ENCODE results near the gene FCRLB. TPM values are rescaled to one million over a fixed set of nuclear protein-coding genes. Genes with fewer than 3 reads are reported as not detected.

Gene FCRLB
- total RNA-seq, 1 donor from 2014 or later = not detected

DNA sequence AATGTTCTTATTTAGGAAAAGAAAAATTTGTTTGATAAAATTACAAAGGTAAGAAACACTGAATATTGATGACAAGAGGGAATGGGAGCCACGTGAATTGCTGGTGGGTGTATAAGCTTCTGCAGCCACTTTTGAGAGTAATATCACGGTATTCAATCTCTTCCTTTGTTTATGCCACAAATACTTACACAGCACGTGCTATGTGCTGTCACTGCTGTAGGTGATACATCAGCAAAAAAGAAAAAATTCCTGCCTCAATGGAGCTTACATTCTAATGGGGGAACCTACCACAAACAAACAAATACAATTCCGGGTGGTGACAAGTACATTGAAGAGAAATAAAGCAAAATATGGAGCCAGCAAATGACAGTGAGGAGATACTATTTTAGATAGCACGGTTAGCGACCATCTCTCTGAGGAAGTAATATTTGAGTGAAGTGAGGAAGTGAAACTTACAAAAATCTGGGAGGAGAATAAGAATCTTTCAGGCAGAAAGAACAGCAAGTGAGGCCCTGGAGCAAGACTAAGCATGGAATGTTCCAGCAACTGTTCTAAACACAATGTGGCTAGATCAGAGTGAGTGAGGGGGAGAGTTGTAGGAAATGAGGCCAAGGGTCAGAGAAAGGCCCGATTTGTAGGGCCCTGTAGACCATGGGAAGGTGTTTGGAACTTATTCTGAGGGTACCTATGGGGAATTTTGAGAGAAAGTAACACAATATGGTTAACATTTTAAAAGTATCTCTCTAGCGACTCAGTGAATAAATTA, 2.6 kb upstream of the FCRLB start:
- DNase-seq (ENCODE audit: low spot score in 2 of 2) = no peak
- no peaks in the 10 kb centered on the region for H3K9me3 ChIP-seq
- no peaks in the 10 kb centered on the region for H3K36me3 ChIP-seq
- no peaks in the 10 kb centered on the region for H3K4me1 ChIP-seq
- H3K27ac ChIP-seq = no peak overlapping the region
- no peak overlapping the region for H3K4me3 ChIP-seq
- no peaks in the 10 kb centered on the region for H3K27me3 ChIP-seq
- TF ChIP-seq CTCF (IDR thresholded peaks at IDR 0.05) = no peak
- intact Hi-C loops (cut with DNase I) = no loop called here

- H3K4me3 ChIP-seq = no peak overlapping the region
- no peak for DNase-seq (ENCODE audit: low spot score in 2 of 2)
- H3K36me3 ChIP-seq = no peaks in the 10 kb centered on the region
- no peak for TF ChIP-seq CTCF (IDR thresholded peaks at IDR 0.05)
- H3K4me1 ChIP-seq = no peaks in the 10 kb centered on the region
- H3K27me3 ChIP-seq = no peaks in the 10 kb centered on the region
- no peaks in the 10 kb centered on the region for H3K9me3 ChIP-seq
- intact Hi-C loops (cut with DNase I) = no loop called here
- H3K27ac ChIP-seq = no peak overlapping the region
Observed at GRCh38 chr1:161719325-161719611, 2.1 kb upstream of the FCRLB start.

GRCh38 chr1:161720422-161720821, 922 bp upstream of the FCRLB start:
- H3K27ac ChIP-seq = no peak overlapping the region
- no peak overlapping the region for H3K4me3 ChIP-seq
- no peak for DNase-seq (ENCODE audit: low spot score in 2 of 2)
- no peaks in the 10 kb centered on the region for H3K27me3 ChIP-seq
- peaks cover 0 to 4% of the 10 kb centered on the region in 2 donors for H3K4me1 ChIP-seq
- no peaks in the 10 kb centered on the region for H3K9me3 ChIP-seq
- no peak for TF ChIP-seq CTCF (IDR thresholded peaks at IDR 0.05)
- no peaks in the 10 kb centered on the region for H3K36me3 ChIP-seq
- intact Hi-C loops (cut with DNase I) = no loop called here

DNA sequence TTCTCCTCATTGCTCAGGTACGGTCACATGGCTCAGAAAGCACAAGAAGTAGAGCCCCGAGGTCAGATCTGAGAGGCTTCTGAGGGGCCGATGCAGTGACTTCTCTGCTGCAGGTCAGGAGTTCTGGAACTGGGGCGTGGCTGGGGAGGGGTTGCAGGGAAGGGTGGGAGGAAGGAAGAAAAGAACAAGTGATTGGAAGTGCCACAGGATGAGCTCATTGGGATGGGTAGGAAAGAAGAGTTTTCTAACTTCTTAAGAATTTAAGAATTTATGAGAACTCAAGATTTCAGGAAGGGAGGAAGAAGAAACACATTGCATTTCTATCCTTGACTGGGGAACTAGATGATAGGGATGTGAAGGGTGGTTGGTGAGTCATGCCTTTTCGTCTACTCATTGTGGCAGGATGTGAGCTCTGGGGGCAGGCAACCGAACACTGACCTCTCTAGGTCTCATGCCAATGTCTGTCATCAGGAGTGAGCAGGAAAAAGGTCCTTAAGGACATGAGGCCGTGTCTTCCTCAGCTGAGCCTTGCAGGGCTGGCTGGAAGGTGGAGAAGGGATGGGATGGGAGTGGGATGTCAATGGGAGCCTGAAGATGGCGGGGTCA, 497 bp downstream of the FCRLB start:
- Histone ChIP-seq H3K36me3 (no peaks in the 10 kb centered on the region), H3K4me1 (peaks cover 0 to 6% of the 10 kb centered on the region in 2 donors), H3K9me3 (no peaks in the 10 kb centered on the region), H3K27me3 (no peaks in the 10 kb centered on the region), H3K4me3 (no peak overlapping the region), H3K27ac (no peak overlapping the region)
- intact Hi-C loops (cut with DNase I) = no loop called here
- no peak for DNase-seq (ENCODE audit: low spot score in 2 of 2)
- TF ChIP-seq CTCF (IDR thresholded peaks at IDR 0.05) = no peak

GRCh38 chr1:161722406-161722805, 1.1 kb downstream of the FCRLB start:
- Histone ChIP-seq H3K4me1 (peaks cover 2 to 6% of the 10 kb centered on the region in 2 donors), H3K27me3 (no peaks in the 10 kb centered on the region), H3K9me3 (no peaks in the 10 kb centered on the region), H3K4me3 (no peak overlapping the region), H3K27ac (no peak overlapping the region), H3K36me3 (no peaks in the 10 kb centered on the region)
- no peak for TF ChIP-seq CTCF (IDR thresholded peaks at IDR 0.05)
- intact Hi-C loops (cut with DNase I) = no loop called here
- no peak for DNase-seq (ENCODE audit: low spot score in 2 of 2)

Data from ascending aorta (tissue), 2 donors.